ENCODE data around the gene KRTAP5-10.

GRCh38 chr11:71555508-71555907 lies 9.9 kb upstream of the KRTAP5-10 start:
- TF ChIP-seq MAX (IDR thresholded peaks at IDR 0.05) (no peak), POLR2A (IDR thresholded peaks at IDR 0.05; ENCODE audit: low read length) (no peak)
